WTC11 (cell line): Measurements from ENCODE around the gene PDK3. TPM values are rescaled to one million over a fixed set of nuclear protein-coding genes. Genes with fewer than 3 reads are reported as not detected.

ENCODE experiments used
- ATAC-seq: fragments of 200-7000 bp; cut with Tn5 transposase; 2 replicates; pipeline ENCODE4 v1.10.0; 2021; ENCODE audit warnings: mild to moderate bottlenecking, moderate library complexity
- CTCF ChIA-PET: fragments of 300-600 bp; sonication (Branson Sonifier 250); formaldehyde crosslinking; loops from one replicate; lab custom pipeline; 2021; ENCODE audit warnings: antibody characterized with exemption; lab: Charles Lee
- POLR2A ChIA-PET: fragments of 350-600 bp; sonication (Branson Sonifier 250); formaldehyde crosslinking; loops from one replicate; lab custom pipeline; 2021; ENCODE audit warnings: antibody characterized with exemption; lab: Charles Lee
- DNase-seq: peaks from one replicate; pipeline ENCODE4 v3.0.0; 2021; ENCODE audit warnings: low spot score
- H3K27ac Mint-ChIP-seq: 2 replicates; pipeline ENCODE4 v1.8.0; 2021; ENCODE audit warnings: mixed read lengths
- H3K27me3 Mint-ChIP-seq: 2 replicates; pipeline ENCODE4 v1.8.0; 2021; ENCODE audit warnings: low read depth, mild to moderate bottlenecking, moderate library complexity, mixed read lengths
- H3K36me3 Mint-ChIP-seq: 2 replicates; pipeline ENCODE4 v1.8.0; 2021; ENCODE audit warnings: mixed read lengths
- H3K4me1 Mint-ChIP-seq: 2 replicates; pipeline ENCODE4 v1.8.0; 2022; ENCODE audit warnings: mixed read lengths
- H3K4me3 Mint-ChIP-seq: 2 replicates; pipeline ENCODE4 v1.8.0; 2021; ENCODE audit warnings: mild to moderate bottlenecking, moderate library complexity, mixed read lengths
- H3K9me3 Mint-ChIP-seq: 2 replicates; pipeline ENCODE4 v1.8.0; 2021; ENCODE audit warnings: mixed read lengths
- CDX4 ChIP-seq: fragments of 250-450 bp; sonication (Bioruptor Pico); IDR thresholded peaks from 2 replicates; pipeline ENCODE4 v1.9.0; 2021; ENCODE audit warnings: moderate library complexity, mild to moderate bottlenecking, inconsistent platforms, borderline replicate concordance
- CREM ChIP-seq: sonication (generic); formaldehyde crosslinking; IDR thresholded peaks from 2 replicates; pipeline ENCODE4 v1.8.1; 2022; ENCODE audit warnings: mild to moderate bottlenecking, missing genetic modification reagents, moderate library complexity
- CTCF ChIP-seq: fragments of 200-600 bp; IDR thresholded peaks from 2 replicates; pipeline ENCODE4 v1.8.0; 2022; ENCODE audit warnings: antibody characterized with exemption
- E2F4 ChIP-seq: sonication (generic); formaldehyde crosslinking; IDR thresholded peaks from 2 replicates; pipeline ENCODE4 v1.8.1; 2022; ENCODE audit warnings: low read depth, mild to moderate bottlenecking, moderate library complexity, missing genetic modification reagents, borderline replicate concordance
- E2F5 ChIP-seq: sonication (generic); formaldehyde crosslinking; IDR thresholded peaks from 2 replicates; pipeline ENCODE4 v1.8.1; 2022; ENCODE audit warnings: mild to moderate bottlenecking, moderate library complexity, missing genetic modification reagents
- FOXK1 ChIP-seq: sonication (generic); formaldehyde crosslinking; IDR thresholded peaks from 2 replicates; pipeline ENCODE4 v1.8.0; 2022; ENCODE audit warnings: mild to moderate bottlenecking, moderate library complexity, missing genetic modification reagents
- GABPB1 ChIP-seq: sonication (generic); formaldehyde crosslinking; IDR thresholded peaks from 2 replicates; pipeline ENCODE4 v1.8.1; 2023; ENCODE audit warnings: mild to moderate bottlenecking, missing genetic modification reagents
- HMGA2 ChIP-seq: fragments of 250-450 bp; sonication (Bioruptor Pico); IDR thresholded peaks from 2 replicates; pipeline ENCODE4 v1.4.0; 2021; ENCODE audit warnings: mild to moderate bottlenecking, moderate library complexity
- JAZF1 ChIP-seq: fragments of 250-450 bp; sonication (Bioruptor Pico); IDR thresholded peaks from 2 replicates; pipeline ENCODE4 v1.9.0; 2021; ENCODE audit warnings: moderate library complexity, mild to moderate bottlenecking, inconsistent platforms
- KAT7 ChIP-seq: sonication (generic); formaldehyde crosslinking; IDR thresholded peaks from 2 replicates; pipeline ENCODE4 v1.8.1; 2023; ENCODE audit warnings: missing genetic modification reagents, mild to moderate bottlenecking, borderline replicate concordance
- MXD4 ChIP-seq: fragments of 250-450 bp; sonication (Bioruptor Pico); IDR thresholded peaks from 2 replicates; pipeline ENCODE4 v1.8.0; 2021; ENCODE audit warnings: mild to moderate bottlenecking, moderate library complexity, borderline replicate concordance
- RORB ChIP-seq: fragments of 250-450 bp; sonication (Bioruptor Pico); IDR thresholded peaks from 2 replicates; pipeline ENCODE4 v1.9.0; 2021; ENCODE audit warnings: mild to moderate bottlenecking
- TEAD1 ChIP-seq: sonication (generic); formaldehyde crosslinking; IDR thresholded peaks from 2 replicates; pipeline ENCODE4 v1.8.0; 2022; ENCODE audit warnings: mild to moderate bottlenecking, missing genetic modification reagents
- ZBTB43 ChIP-seq: sonication (generic); formaldehyde crosslinking; IDR thresholded peaks from 2 replicates; pipeline ENCODE4 v1.8.1; 2023; ENCODE audit warnings: mild to moderate bottlenecking, missing genetic modification reagents
- ZNF263 ChIP-seq: sonication (generic); formaldehyde crosslinking; IDR thresholded peaks from 2 replicates; pipeline ENCODE4 v1.8.1; 2022; ENCODE audit warnings: low read depth, mild to moderate bottlenecking, moderate library complexity, missing genetic modification reagents
- ZNF416 ChIP-seq: fragments of 250-450 bp; sonication (Bioruptor Pico); IDR thresholded peaks from 2 replicates; pipeline ENCODE4 v1.9.0; 2021; ENCODE audit warnings: mild to moderate bottlenecking, inconsistent platforms
- total RNA-seq: library from RNA; stranded (reverse); gene quantifications from 3 replicates; pipeline ENCODE4 v1.2.3, GENCODE V29; 2021
- TF ChIP-seq, protein P1 (sequence below): sonication (generic); formaldehyde crosslinking; IDR thresholded peaks from 2 replicates; pipeline ENCODE4 v1.8.0; 2022; ENCODE audit warnings: mild to moderate bottlenecking, missing genetic modification reagents
- TF ChIP-seq, protein P2 (sequence below): sonication (generic); formaldehyde crosslinking; IDR thresholded peaks from 2 replicates; pipeline ENCODE4 v1.8.1; 2023; ENCODE audit warnings: mild to moderate bottlenecking, missing genetic modification reagents, moderate library complexity
- TF ChIP-seq, protein P3 (sequence below): sonication (generic); formaldehyde crosslinking; IDR thresholded peaks from 2 replicates; pipeline ENCODE4 v1.8.0; 2022; ENCODE audit warnings: mild to moderate bottlenecking, missing genetic modification reagents
- TF ChIP-seq, protein P4 (sequence below): fragments of 250-450 bp; sonication (Bioruptor Pico); conservative IDR thresholded peaks from 2 replicates; pipeline ENCODE4 v1.9.0; 2021; ENCODE audit warnings: mild to moderate bottlenecking
- TF ChIP-seq, protein P5 (sequence below): fragments of 250-450 bp; sonication (Bioruptor Pico); IDR thresholded peaks from 2 replicates; pipeline ENCODE4 v1.8.0; 2021; ENCODE audit warnings: mild to moderate bottlenecking

Gene PDK3
- total RNA-seq, 1 experiment from 2014 or later, result 34.4 TPM

DNA sequence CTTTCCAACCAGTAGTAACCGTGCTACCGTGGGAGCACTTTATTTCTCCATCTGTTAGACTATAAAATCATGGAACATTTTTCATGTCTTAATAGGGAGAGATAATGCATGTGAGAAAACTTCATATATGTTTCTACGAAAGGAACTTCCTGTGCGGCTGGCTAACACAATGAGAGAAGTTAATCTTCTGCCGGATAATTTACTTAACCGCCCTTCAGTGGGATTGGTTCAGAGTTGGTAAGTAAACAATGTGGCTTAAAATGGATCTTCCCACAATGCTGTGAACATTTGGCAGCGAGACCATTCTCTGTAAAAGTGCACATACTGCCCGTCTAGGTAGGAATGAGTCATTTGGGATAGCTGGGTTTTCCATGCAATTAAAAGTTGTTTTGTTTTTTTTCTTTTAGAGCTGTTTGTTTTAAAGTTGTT lies 29.6 kb downstream of the PDK3 start (continued):
- TF ChIP-seq, protein P1, sequence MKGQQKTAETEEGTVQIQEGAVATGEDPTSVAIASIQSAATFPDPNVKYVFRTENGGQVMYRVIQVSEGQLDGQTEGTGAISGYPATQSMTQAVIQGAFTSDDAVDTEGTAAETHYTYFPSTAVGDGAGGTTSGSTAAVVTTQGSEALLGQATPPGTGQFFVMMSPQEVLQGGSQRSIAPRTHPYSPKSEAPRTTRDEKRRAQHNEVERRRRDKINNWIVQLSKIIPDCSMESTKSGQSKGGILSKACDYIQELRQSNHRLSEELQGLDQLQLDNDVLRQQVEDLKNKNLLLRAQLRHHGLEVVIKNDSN (CRISPR knock-in tag), result no peak
- TF ChIP-seq, protein P2, sequence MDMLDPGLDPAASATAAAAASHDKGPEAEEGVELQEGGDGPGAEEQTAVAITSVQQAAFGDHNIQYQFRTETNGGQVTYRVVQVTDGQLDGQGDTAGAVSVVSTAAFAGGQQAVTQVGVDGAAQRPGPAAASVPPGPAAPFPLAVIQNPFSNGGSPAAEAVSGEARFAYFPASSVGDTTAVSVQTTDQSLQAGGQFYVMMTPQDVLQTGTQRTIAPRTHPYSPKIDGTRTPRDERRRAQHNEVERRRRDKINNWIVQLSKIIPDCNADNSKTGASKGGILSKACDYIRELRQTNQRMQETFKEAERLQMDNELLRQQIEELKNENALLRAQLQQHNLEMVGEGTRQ (CRISPR knock-in tag), result no peak
- TF ChIP-seq TEAD1 (CRISPR knock-in tag) (no peak), CDX4 (CRISPR knock-in tag) (no peak), RORB (CRISPR knock-in tag) (no peak), FOXK1 (no peak), E2F5 (CRISPR knock-in tag) (no peak), CREM (no peak)
- TF ChIP-seq, protein P3, sequence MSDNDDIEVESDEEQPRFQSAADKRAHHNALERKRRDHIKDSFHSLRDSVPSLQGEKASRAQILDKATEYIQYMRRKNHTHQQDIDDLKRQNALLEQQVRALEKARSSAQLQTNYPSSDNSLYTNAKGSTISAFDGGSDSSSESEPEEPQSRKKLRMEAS (CRISPR knock-in tag), result no peak

DNA sequence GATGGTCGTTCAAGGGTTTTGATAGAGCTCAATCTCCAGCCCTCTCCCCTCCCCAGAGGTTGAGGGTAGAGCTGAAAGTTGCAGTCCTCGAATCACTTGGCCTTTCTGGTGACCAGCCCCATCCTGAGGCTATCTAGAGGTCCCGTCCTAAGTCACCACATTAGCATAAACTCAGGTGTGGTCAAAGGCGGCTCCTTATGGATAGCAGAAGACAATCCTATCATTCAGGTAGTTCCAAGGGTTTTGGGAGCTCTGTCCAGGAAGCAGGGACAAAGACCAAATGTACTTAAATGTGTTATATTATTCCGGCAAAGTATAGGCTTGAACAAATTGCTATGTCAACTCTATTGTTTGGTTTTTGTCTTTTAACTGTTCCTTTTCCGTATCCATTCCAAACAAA lies 30.6 kb downstream of the PDK3 start:
- Mint-ChIP-seq H3K4me3 (no peak overlapping the region), H3K27me3 (no peaks in the 10 kb centered on the region), H3K9me3 (no peaks in the 10 kb centered on the region), H3K36me3 (peaks cover 14% of the 10 kb centered on the region), H3K4me1 (peaks cover 59% of the 10 kb centered on the region), H3K27ac (no peak overlapping the region)
- no peak for DNase-seq
- ChIA-PET CTCF (interaction anchor here (0.6 to 1.3 kb wide), 3 partner anchors 100 to 259 kb away, joined by 3 to 5 read pairs (median 4); no protein-coding TSS in a partner anchor), POLR2A (no interaction called here)
- TF ChIP-seq GABPB1 (CRISPR knock-in tag) (no peak), CTCF (no peak), HMGA2 (no peak), ZBTB43 (CRISPR knock-in tag) (no peak), E2F4 (no peak), KAT7 (CRISPR knock-in tag) (no peak), MXD4 (no peak), ZNF416 (CRISPR knock-in tag) (no peak), JAZF1 (CRISPR knock-in tag) (no peak), ZNF263 (CRISPR knock-in tag) (no peak)
- TF ChIP-seq, protein P4, sequence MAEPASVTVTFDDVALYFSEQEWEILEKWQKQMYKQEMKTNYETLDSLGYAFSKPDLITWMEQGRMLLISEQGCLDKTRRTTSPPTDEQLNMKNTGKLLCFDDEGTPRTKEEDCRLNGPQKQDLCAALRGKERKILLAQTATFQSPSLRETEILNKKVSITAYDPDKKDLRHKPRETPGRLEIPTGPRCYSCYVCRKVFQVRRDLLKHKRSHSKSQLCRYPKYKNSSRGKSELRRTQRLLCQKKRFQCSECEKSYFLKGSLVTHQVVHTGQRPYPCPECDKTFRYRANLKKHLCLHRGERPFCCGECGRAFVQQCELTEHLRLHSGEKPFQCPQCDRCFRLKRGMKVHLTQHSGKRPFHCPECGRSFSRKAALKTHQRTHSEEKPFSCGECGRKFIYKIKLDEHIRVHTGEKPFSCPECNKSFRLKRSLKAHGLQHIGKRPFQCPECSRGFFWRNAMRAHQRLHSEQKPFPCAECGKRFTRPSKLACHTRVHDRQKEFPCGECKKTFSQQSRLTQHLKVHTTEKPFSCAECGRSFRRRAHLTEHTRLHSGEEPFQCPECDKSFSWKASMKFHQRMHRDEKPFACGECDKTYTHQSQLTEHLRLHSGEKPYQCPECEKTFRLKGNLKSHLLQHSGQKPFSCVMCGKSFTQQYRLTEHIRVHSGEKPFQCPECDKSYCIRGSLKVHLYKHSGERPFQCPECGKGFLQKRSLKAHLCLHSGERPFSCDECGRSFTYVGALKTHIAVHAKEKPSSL (CRISPR knock-in tag), result no peak
- TF ChIP-seq, protein P5, sequence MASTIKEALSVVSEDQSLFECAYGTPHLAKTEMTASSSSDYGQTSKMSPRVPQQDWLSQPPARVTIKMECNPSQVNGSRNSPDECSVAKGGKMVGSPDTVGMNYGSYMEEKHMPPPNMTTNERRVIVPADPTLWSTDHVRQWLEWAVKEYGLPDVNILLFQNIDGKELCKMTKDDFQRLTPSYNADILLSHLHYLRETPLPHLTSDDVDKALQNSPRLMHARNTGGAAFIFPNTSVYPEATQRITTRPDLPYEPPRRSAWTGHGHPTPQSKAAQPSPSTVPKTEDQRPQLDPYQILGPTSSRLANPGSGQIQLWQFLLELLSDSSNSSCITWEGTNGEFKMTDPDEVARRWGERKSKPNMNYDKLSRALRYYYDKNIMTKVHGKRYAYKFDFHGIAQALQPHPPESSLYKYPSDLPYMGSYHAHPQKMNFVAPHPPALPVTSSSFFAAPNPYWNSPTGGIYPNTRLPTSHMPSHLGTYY (CRISPR knock-in tag), result no peak
- no peak for ATAC-seq
